HepG2 (cell line): ENCODE results near the gene UBE2D3. TPM values are rescaled to one million over a fixed set of nuclear protein-coding genes. Genes with fewer than 3 reads are reported as not detected.
A peak's percentile ranks its signal among the peaks of the same experiment; 100 is the strongest.

Source experiments
- ATF5 ChIP-seq: sonication (generic); formaldehyde crosslinking; IDR thresholded peaks from 2 replicates; pipeline ENCODE4 v1.4.0; 2020; ENCODE audit warnings: mild to moderate bottlenecking, low read depth, missing genetic modification reagents
- DMAP1 ChIP-seq: IDR thresholded peaks from 2 replicates; pipeline ENCODE4 v1.6.1; 2016
- DR1 ChIP-seq: sonication (generic); formaldehyde crosslinking; IDR thresholded peaks from 2 replicates; pipeline ENCODE4 v1.8.0; 2021; ENCODE audit warnings: mild to moderate bottlenecking, missing genetic modification reagents, inconsistent platforms
- MXD1 ChIP-seq: sonication (generic); formaldehyde crosslinking; IDR thresholded peaks from 2 replicates; pipeline ENCODE4 v1.4.0; 2020; ENCODE audit warnings: mild to moderate bottlenecking, missing genetic modification reagents
- MYC ChIP-seq: sonication (generic); formaldehyde crosslinking; IDR thresholded peaks from 2 replicates; pipeline ENCODE4 v1.9.0; 2021; ENCODE audit warnings: missing genetic modification reagents, borderline replicate concordance
- NCOR1 ChIP-seq: fragments of 200-600 bp; sonication (generic); IDR thresholded peaks from 2 replicates; pipeline ENCODE4 v1.7.0; 2017; ENCODE audit warnings: antibody characterized with exemption, low read length, borderline replicate concordance
- SIX4 ChIP-seq: sonication (generic); formaldehyde crosslinking; IDR thresholded peaks from 2 replicates; pipeline ENCODE4 v1.4.0; 2020; ENCODE audit warnings: missing genetic modification reagents
- SYNCRIP ChIP-seq: fragments of 200-400 bp; formaldehyde crosslinking; IDR thresholded peaks from 2 replicates; pipeline ENCODE4 v1.6.1; 2018; ENCODE audit warnings: mild to moderate bottlenecking, low read depth, low read length; ENCODE audit not compliant: insufficient read depth
- ZFP82 ChIP-seq: sonication (generic); formaldehyde crosslinking; IDR thresholded peaks from 2 replicates; pipeline ENCODE4 v1.5.1; 2020; ENCODE audit warnings: mild to moderate bottlenecking, missing genetic modification reagents, borderline replicate concordance
- ZMYM2 ChIP-seq: sonication (generic); formaldehyde crosslinking; IDR thresholded peaks from 2 replicates; pipeline ENCODE4 v1.8.0; 2022; ENCODE audit warnings: mild to moderate bottlenecking, missing genetic modification reagents
- ZNF251 ChIP-seq: sonication (generic); formaldehyde crosslinking; IDR thresholded peaks from 2 replicates; pipeline ENCODE4 v1.9.0; 2021; ENCODE audit warnings: mild to moderate bottlenecking, missing genetic modification reagents
- ZNF44 ChIP-seq: sonication (generic); formaldehyde crosslinking; IDR thresholded peaks from 2 replicates; pipeline ENCODE4 v1.5.1; 2020; ENCODE audit warnings: mild to moderate bottlenecking, missing genetic modification reagents
- ZNF562 ChIP-seq: sonication (generic); formaldehyde crosslinking; IDR thresholded peaks from 2 replicates; pipeline ENCODE4 v1.8.0; 2022; ENCODE audit warnings: missing genetic modification reagents, borderline replicate concordance
- ZNF598 ChIP-seq: sonication (generic); formaldehyde crosslinking; IDR thresholded peaks from 2 replicates; pipeline ENCODE4 v1.5.1; 2020; ENCODE audit warnings: mild to moderate bottlenecking, missing genetic modification reagents, borderline replicate concordance
- ZNF607 ChIP-seq: sonication (generic); formaldehyde crosslinking; IDR thresholded peaks from 2 replicates; pipeline ENCODE4 v1.5.1; 2020; ENCODE audit warnings: missing genetic modification reagents, mild to moderate bottlenecking, borderline replicate concordance
- ZNF629 ChIP-seq: sonication (generic); formaldehyde crosslinking; conservative IDR thresholded peaks from 2 replicates; pipeline ENCODE4 v1.5.0; 2020; ENCODE audit warnings: missing genetic modification reagents
- ZNF761 ChIP-seq: sonication (generic); formaldehyde crosslinking; conservative IDR thresholded peaks from 2 replicates; pipeline ENCODE4 v1.4.0; 2020; ENCODE audit warnings: mild to moderate bottlenecking, missing genetic modification reagents
- ZNF841 ChIP-seq: sonication (generic); formaldehyde crosslinking; IDR thresholded peaks from 2 replicates; pipeline ENCODE4 v1.8.1; 2023; ENCODE audit warnings: missing genetic modification reagents, borderline replicate concordance
- polyA plus RNA-seq, 8 experiments: library from polyadenylated mRNA; depleted of rRNA in 3 of 8; stranded (reverse) in 7 of 8; unstranded in 1 of 8; fragments of >200 nt; fragmentation: Illumina TruSeq in 4 of 8; extraction: Trizol in 4 of 8; gene quantifications; 2 replicates each; pipeline versions ENCODE4 v1.2.1 to v1.2.3, GENCODE V29; 2011 to 2016; ENCODE audit warnings: low read depth in 4 of 8, missing spikeins in 1 of 8, mixed read lengths in 1 of 8; ENCODE audit not compliant: insufficient read depth in 1 of 8
- total RNA-seq, 5 experiments: library from RNA; depleted of rRNA; stranded (reverse); fragments of >200 nt; fragmentation: Illumina TruSeq; extraction: Trizol; gene quantifications; 2 replicates each; pipeline ENCODE4 v1.2.3, GENCODE V29; 2016; ENCODE audit warnings: low read depth in 1 of 5
- TF ChIP-seq, protein P1 (sequence below): sonication (generic); formaldehyde crosslinking; IDR thresholded peaks from 2 replicates; pipeline ENCODE4 v1.4.0; 2020; ENCODE audit warnings: mild to moderate bottlenecking, missing genetic modification reagents
- TF ChIP-seq, protein P2 (sequence below): sonication (generic); formaldehyde crosslinking; IDR thresholded peaks from 2 replicates; pipeline ENCODE4 v1.9.0; 2021; ENCODE audit warnings: missing genetic modification reagents, mild to moderate bottlenecking, borderline replicate concordance
- TF ChIP-seq, protein P3 (sequence below): IDR thresholded peaks from 2 replicates; pipeline ENCODE4 v1.6.1; 2016; ENCODE audit warnings: control low read depth
- TF ChIP-seq, protein P4 (sequence below): fragments of 450-650 bp; IDR thresholded peaks from 2 replicates; pipeline ENCODE4 v1.6.1; 2016

Gene UBE2D3
- total and polyA plus RNA-seq, 2 of the 13 experiments (the other 11 are each of a cell fraction or from before 2014, with no cell fraction given), result 224 to 293 TPM

DNA sequence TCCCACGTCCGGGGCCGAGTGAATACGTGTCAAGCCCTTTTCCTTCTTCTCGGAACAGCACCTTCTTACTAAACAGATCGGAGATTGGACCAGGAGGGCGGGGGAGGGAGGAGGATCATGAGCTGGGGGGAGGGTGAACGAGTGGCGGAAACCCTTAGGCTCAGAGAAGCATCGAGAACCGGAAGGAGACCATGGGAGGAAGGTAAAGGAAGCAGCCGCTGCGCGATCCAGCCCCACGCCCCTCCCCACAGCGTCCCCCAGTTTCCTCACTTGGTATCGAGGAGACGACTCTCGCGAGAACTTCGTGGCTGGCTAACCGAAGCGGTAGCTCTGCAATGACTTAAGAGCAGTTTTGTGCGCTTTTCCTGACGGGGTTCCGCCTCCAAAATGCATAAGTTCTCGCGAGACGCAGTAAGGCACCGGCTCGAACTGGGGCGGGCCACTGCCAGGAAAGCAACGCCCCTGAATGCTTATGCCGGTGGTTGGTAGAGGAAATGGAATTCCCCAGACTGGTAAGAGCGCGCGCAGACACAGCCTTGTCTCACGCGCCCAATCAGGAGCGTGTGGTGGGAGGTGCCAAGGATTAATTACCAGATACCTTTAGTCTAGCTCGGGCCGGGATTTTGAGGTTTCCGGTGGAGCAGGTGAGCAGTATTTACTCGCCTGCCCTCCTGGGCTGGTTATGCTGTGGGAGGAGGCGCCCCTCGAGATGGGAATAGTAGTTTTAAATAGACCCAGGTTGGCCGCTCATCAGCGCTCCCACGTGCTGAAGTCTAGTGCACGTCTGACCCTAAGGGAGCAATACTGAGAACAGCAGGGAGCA, 534 bp upstream of the UBE2D3 start (continued):
- TF ChIP-seq MXD1 (CRISPR knock-in tag) (peak; percentile 66; the same call in 1 of the 2 replicates), ZNF841 (CRISPR knock-in tag) (no peak), ZNF562 (no peak), ZNF598 (CRISPR knock-in tag) (no peak), ZNF761 (CRISPR knock-in tag) (no peak), ZNF251 (CRISPR knock-in tag) (no peak), ZNF607 (CRISPR knock-in tag) (peak; percentile 51; the same call in 1 of the 2 replicates), DR1 (peak; percentile 57; the same call in 1 of the 2 replicates), ZFP82 (CRISPR knock-in tag) (no peak), DMAP1 (CRISPR knock-in tag) (peak; percentile 55), ZNF44 (CRISPR knock-in tag) (no peak), NCOR1 (no peak; the same call in 1 of the 2 replicates), ATF5 (CRISPR knock-in tag) (no peak), MYC (CRISPR knock-in tag) (peak; percentile 48; the same call in 1 of the 2 replicates), SYNCRIP (no peak), ZMYM2 (CRISPR knock-in tag) (0 out of 2 replicates have a peak, but pooled peaks have one; percentile 15), ZNF629 (CRISPR knock-in tag) (no peak), SIX4 (CRISPR knock-in tag) (no peak)
- TF ChIP-seq, protein P1, sequence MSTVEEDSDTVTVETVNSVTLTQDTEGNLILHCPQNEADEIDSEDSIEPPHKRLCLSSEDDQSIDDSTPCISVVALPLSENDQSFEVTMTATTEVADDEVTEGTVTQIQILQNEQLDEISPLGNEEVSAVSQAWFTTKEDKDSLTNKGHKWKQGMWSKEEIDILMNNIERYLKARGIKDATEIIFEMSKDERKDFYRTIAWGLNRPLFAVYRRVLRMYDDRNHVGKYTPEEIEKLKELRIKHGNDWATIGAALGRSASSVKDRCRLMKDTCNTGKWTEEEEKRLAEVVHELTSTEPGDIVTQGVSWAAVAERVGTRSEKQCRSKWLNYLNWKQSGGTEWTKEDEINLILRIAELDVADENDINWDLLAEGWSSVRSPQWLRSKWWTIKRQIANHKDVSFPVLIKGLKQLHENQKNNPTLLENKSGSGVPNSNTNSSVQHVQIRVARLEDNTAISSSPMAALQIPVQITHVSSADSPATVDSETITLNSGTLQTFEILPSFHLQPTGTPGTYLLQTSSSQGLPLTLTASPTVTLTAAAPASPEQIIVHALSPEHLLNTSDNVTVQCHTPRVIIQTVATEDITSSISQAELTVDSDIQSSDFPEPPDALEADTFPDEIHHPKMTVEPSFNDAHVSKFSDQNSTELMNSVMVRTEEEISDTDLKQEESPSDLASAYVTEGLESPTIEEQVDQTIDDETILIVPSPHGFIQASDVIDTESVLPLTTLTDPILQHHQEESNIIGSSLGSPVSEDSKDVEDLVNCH (CRISPR knock-in tag), result no peak
- TF ChIP-seq, protein P2, sequence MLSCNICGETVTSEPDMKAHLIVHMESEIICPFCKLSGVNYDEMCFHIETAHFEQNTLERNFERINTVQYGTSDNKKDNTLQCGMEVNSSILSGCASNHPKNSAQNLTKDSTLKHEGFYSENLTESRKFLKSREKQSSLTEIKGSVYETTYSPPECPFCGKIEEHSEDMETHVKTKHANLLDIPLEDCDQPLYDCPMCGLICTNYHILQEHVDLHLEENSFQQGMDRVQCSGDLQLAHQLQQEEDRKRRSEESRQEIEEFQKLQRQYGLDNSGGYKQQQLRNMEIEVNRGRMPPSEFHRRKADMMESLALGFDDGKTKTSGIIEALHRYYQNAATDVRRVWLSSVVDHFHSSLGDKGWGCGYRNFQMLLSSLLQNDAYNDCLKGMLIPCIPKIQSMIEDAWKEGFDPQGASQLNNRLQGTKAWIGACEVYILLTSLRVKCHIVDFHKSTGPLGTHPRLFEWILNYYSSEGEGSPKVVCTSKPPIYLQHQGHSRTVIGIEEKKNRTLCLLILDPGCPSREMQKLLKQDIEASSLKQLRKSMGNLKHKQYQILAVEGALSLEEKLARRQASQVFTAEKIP (CRISPR knock-in tag), result no peak
- TF ChIP-seq, protein P3, sequence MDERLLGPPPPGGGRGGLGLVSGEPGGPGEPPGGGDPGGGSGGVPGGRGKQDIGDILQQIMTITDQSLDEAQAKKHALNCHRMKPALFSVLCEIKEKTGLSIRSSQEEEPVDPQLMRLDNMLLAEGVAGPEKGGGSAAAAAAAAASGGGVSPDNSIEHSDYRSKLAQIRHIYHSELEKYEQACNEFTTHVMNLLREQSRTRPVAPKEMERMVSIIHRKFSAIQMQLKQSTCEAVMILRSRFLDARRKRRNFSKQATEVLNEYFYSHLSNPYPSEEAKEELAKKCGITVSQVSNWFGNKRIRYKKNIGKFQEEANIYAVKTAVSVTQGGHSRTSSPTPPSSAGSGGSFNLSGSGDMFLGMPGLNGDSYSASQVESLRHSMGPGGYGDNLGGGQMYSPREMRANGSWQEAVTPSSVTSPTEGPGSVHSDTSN (CRISPR knock-in tag), result no peak
- TF ChIP-seq, protein P4, sequence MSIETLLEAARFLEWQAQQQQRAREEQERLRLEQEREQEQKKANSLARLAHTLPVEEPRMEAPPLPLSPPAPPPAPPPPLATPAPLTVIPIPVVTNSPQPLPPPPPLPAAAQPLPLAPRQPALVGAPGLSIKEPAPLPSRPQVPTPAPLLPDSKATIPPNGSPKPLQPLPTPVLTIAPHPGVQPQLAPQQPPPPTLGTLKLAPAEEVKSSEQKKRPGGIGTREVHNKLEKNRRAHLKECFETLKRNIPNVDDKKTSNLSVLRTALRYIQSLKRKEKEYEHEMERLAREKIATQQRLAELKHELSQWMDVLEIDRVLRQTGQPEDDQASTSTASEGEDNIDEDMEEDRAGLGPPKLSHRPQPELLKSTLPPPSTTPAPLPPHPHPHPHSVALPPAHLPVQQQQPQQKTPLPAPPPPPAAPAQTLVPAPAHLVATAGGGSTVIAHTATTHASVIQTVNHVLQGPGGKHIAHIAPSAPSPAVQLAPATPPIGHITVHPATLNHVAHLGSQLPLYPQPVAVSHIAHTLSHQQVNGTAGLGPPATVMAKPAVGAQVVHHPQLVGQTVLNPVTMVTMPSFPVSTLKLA, result peak; percentile 48
